Glutamatergic neuron (in vitro differentiated cells): ENCODE results near the gene SOX1. TPM values are rescaled to one million over a fixed set of nuclear protein-coding genes. Genes with fewer than 3 reads are reported as not detected.

Source experiments
- DNase-seq: peaks from one replicate; pipeline ENCODE4 v3.0.0; 2022
- H3K27ac Mint-ChIP-seq: one replicate; pipeline ENCODE4 v1.8.0; 2020; ENCODE audit warnings: mild to moderate bottlenecking, mixed read lengths, inconsistent platforms; ENCODE audit not compliant: unreplicated experiment
- H3K27me3 Mint-ChIP-seq: one replicate; pipeline ENCODE4 v1.8.0; 2020; ENCODE audit warnings: mild to moderate bottlenecking, moderate library complexity, mixed read lengths, inconsistent platforms; ENCODE audit not compliant: unreplicated experiment
- H3K36me3 Mint-ChIP-seq: one replicate; pipeline ENCODE4 v1.8.0; 2020; ENCODE audit warnings: mild to moderate bottlenecking, mixed read lengths, inconsistent platforms; ENCODE audit not compliant: unreplicated experiment
- H3K4me1 Mint-ChIP-seq: one replicate; pipeline ENCODE4 v1.8.0; 2020; ENCODE audit warnings: mild to moderate bottlenecking, low read depth, mixed read lengths, inconsistent platforms; ENCODE audit not compliant: unreplicated experiment
- H3K4me3 Mint-ChIP-seq: one replicate; pipeline ENCODE4 v1.8.0; 2020; ENCODE audit warnings: mild to moderate bottlenecking, mixed read lengths, inconsistent platforms; ENCODE audit not compliant: unreplicated experiment
- H3K9me3 Mint-ChIP-seq: one replicate; pipeline ENCODE4 v1.8.0; 2020; ENCODE audit warnings: mild to moderate bottlenecking, moderate library complexity, mixed read lengths, inconsistent platforms; ENCODE audit not compliant: unreplicated experiment
- total RNA-seq: library from RNA; stranded (reverse); fragmentation: NEBNext Ultra II Directional; extraction: Animal tissue kit (Norgen Biotek cat#: 25700); gene quantifications from one replicate; pipeline ENCODE4 v1.2.1, GENCODE V29; 2021; ENCODE audit not compliant: unreplicated experiment
- TF ChIP-seq, protein P1 (sequence below): fragments of 200-600 bp; sonication (generic); IDR thresholded peaks from one replicate; pipeline ENCODE4 v1.5.0; 2021; ENCODE audit not compliant: partially characterized antibody, unreplicated experiment

The SOX1 gene
- total RNA-seq, 1 donor from 2014 or later: 0.76 TPM

GRCh38 chr13:112058519-112058873, 8.5 kb upstream of the SOX1 start:
- Mint-ChIP-seq H3K4me1 (peaks cover 11% of the 10 kb centered on the region), H3K27ac (no peak overlapping the region), H3K36me3 (no peaks in the 10 kb centered on the region), H3K27me3 (peaks cover 33% of the 10 kb centered on the region), H3K4me3 (no peak overlapping the region), H3K9me3 (peaks cover 17% of the 10 kb centered on the region)
- TF ChIP-seq, protein P1, sequence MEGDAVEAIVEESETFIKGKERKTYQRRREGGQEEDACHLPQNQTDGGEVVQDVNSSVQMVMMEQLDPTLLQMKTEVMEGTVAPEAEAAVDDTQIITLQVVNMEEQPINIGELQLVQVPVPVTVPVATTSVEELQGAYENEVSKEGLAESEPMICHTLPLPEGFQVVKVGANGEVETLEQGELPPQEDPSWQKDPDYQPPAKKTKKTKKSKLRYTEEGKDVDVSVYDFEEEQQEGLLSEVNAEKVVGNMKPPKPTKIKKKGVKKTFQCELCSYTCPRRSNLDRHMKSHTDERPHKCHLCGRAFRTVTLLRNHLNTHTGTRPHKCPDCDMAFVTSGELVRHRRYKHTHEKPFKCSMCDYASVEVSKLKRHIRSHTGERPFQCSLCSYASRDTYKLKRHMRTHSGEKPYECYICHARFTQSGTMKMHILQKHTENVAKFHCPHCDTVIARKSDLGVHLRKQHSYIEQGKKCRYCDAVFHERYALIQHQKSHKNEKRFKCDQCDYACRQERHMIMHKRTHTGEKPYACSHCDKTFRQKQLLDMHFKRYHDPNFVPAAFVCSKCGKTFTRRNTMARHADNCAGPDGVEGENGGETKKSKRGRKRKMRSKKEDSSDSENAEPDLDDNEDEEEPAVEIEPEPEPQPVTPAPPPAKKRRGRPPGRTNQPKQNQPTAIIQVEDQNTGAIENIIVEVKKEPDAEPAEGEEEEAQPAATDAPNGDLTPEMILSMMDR: no peak
- DNase-seq: no peak

DNA sequence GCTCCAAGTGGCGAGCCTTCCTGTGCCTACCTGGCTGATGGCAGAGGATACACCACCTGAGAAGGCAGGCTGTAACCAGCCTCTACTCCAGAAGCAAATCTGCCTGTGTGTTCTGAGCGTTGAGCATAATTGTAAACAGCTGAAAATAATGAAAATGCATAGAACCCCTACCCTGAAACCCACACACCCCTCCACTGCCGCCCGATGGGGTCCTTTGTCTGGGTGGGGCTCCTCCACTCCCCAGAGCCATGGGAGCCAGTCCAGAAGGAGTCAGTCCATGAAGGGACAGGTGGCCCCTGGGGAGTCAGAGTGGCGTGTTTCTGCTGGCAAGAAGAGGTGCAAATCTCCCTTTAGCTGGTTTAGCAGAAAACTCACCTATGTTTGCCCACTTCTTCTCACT, 8.0 kb upstream of the SOX1 start:
- Mint-ChIP-seq H3K27me3 (peaks cover 34% of the 10 kb centered on the region), H3K4me1 (peaks cover 11% of the 10 kb centered on the region), H3K4me3 (no peak overlapping the region), H3K36me3 (no peaks in the 10 kb centered on the region), H3K27ac (no peak overlapping the region), H3K9me3 (peaks cover 17% of the 10 kb centered on the region)
- DNase-seq: no peak
- TF ChIP-seq, protein P1: no peak

DNA sequence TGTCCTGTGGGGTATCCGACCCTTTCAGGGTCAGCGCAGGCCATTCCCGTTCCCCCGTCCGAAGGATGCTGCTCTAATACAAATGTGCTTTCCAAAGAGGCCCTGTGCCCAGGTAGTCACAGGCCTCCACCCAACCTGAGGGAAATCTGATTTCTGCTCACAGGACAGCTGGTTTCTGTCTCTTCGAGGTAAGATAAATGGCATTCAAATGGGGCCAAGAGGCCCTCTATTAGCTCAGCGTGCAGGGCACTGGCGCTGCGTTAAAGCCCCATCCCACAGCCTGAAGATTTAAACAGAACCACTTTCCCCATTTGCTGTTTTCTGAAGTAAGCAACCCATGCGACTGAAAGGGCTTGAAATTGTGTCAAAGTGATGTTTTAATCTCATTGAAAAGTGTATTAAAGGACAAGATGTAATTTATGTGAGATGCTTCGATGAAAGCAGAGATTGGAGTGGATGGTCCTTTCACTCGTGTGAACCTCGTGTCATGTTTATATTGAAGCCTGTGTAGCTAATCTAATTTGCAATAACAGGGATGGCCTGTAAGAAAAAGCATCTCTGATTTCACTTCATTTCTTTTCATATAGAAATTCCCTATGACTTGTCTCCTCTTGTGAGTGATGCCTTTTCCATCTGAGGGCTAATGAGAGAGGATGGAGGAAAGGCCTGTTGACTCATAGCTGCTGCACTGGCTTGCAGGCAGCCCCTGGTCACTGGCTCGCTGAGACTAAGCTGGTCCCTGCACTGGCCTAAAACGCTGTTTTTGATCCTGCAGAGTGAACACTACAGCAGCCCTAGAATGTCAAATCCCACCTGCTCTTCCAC, 7.3 kb upstream of the SOX1 start:
- peak overlapping the region; percentile 8 for H3K4me3 Mint-ChIP-seq
- no peak for DNase-seq
- H3K27me3 Mint-ChIP-seq: peaks cover 34% of the 10 kb centered on the region
- peaks cover 9% of the 10 kb centered on the region for H3K4me1 Mint-ChIP-seq
- peaks cover 14% of the 10 kb centered on the region for H3K9me3 Mint-ChIP-seq
- no peak overlapping the region for H3K27ac Mint-ChIP-seq
- TF ChIP-seq, protein P1: no peak
- H3K36me3 Mint-ChIP-seq: no peaks in the 10 kb centered on the region

DNA sequence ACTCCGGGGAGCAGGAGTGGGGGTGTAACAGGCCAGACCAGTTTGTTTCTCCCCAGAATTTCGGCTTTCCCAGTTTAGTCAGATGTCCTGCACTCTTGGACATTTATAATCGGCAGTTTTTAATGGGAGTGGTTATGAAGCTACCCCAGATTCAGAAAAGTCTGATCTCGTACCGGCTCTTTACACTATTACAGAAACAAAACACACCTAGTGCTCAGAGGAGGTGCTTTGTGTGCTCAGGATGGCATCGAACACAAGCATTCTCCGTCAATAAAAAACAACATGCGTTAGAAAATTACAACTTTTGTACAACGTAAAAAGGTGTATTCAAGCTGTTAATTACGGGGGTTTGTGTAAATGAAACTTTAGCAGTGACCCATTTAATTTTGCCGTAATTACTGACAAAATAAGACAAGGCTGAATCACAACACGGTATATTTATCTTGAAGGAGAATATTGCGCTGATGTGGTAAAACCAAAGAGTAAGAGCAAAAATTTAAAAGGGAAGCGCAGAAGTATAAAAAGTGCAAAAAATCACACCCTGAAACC, 6.6 kb upstream of the SOX1 start:
- TF ChIP-seq, protein P1: no peak

DNA sequence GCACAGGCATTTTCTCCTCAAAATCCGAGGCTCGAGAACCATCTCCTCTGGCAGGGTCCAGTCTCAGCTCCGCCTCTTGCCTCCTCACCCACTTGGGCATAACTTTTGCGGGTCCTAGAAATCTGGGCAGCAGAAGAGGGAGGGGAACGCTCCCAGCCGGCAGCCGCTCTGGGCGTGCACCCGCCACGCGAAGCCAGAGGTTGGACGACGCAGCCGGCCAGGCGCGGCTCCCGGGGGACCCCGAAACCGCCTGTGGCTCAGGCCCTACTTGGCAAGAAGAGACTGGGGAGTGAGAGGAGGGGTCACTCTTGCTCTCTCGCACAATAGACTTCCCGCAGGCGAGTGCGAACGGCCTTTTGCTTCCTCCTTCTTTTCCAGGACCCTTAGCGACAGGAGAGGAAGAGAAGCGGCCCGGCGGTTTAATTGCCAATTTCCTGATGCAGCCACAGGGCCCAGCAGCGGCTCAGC, 6.0 kb upstream of the SOX1 start:
- Mint-ChIP-seq H3K27me3 (peaks cover 34% of the 10 kb centered on the region), H3K27ac (no peak overlapping the region), H3K36me3 (no peaks in the 10 kb centered on the region), H3K4me1 (peaks cover 6% of the 10 kb centered on the region), H3K4me3 (peak overlapping the region; percentile 26), H3K9me3 (peaks cover 17% of the 10 kb centered on the region)
- TF ChIP-seq, protein P1: no peak
- DNase-seq: peak; percentile 26

More for the DNA sequence above, 6.6 kb upstream of the SOX1 start:
- no peak for DNase-seq
- H3K4me1 Mint-ChIP-seq: peaks cover 6% of the 10 kb centered on the region
- H3K36me3 Mint-ChIP-seq: no peaks in the 10 kb centered on the region
- peak overlapping the region; percentile 26 for H3K4me3 Mint-ChIP-seq
- H3K27ac Mint-ChIP-seq: no peak overlapping the region
- H3K27me3 Mint-ChIP-seq: peaks cover 30% of the 10 kb centered on the region
- peaks cover 13% of the 10 kb centered on the region for H3K9me3 Mint-ChIP-seq
